Measurements from ENCODE around the gene SIGLEC11.

SIGLEC11 gene

GRCh38 chr19:49939721-49940481 lies 21.1 kb downstream of the SIGLEC11 start:
- H3K36me3 ChIP-seq (ENCODE audit: control insufficient read depth, insufficient read depth, low read length), result no peaks in the 10 kb centered on the region
- H3K9me3 ChIP-seq (ENCODE audit: control insufficient read depth, low read length), result no peaks in the 10 kb centered on the region
- no peak for DNase-seq
- no peak overlapping the region for H3K27ac ChIP-seq (ENCODE audit: insufficient read depth, low read length, poor library complexity, severe bottlenecking)
- peaks cover 8% of the 10 kb centered on the region for H3K4me1 ChIP-seq (ENCODE audit: control insufficient read depth, insufficient read depth, low read length, poor library complexity, severe bottlenecking)
- no peak overlapping the region for H3K4me3 ChIP-seq (ENCODE audit: insufficient read depth, low read depth, low read length, poor library complexity, severe bottlenecking)
- no peaks in the 10 kb centered on the region for H3K27me3 ChIP-seq (replicated peaks; ENCODE audit: control insufficient read depth, insufficient read depth, low read length, poor library complexity, severe bottlenecking)

GRCh38 chr19:49938662-49939061 lies 22.3 kb downstream of the SIGLEC11 start:
- no peak overlapping the region for H3K4me3 ChIP-seq (ENCODE audit: insufficient read depth, low read depth, low read length, poor library complexity, severe bottlenecking)
- H3K27ac ChIP-seq (ENCODE audit: insufficient read depth, low read length, poor library complexity, severe bottlenecking), result no peak overlapping the region
- no peak for DNase-seq
- H3K36me3 ChIP-seq (ENCODE audit: control insufficient read depth, insufficient read depth, low read length), result no peaks in the 10 kb centered on the region
- no peaks in the 10 kb centered on the region for H3K27me3 ChIP-seq (replicated peaks; ENCODE audit: control insufficient read depth, insufficient read depth, low read length, poor library complexity, severe bottlenecking)
- no peaks in the 10 kb centered on the region for H3K9me3 ChIP-seq (ENCODE audit: control insufficient read depth, low read length)
- peaks cover 8% of the 10 kb centered on the region for H3K4me1 ChIP-seq (ENCODE audit: control insufficient read depth, insufficient read depth, low read length, poor library complexity, severe bottlenecking)

GRCh38 chr19:49937750-49938381 lies 23.1 kb downstream of the SIGLEC11 start:
- no peaks in the 10 kb centered on the region for H3K36me3 ChIP-seq (ENCODE audit: control insufficient read depth, insufficient read depth, low read length)
- H3K27ac ChIP-seq (ENCODE audit: insufficient read depth, low read length, poor library complexity, severe bottlenecking), result no peak overlapping the region
- peaks cover 9% of the 10 kb centered on the region for H3K4me1 ChIP-seq (ENCODE audit: control insufficient read depth, insufficient read depth, low read length, poor library complexity, severe bottlenecking)
- peak overlapping the region; percentile 26 for H3K4me3 ChIP-seq (ENCODE audit: insufficient read depth, low read depth, low read length, poor library complexity, severe bottlenecking)
- DNase-seq, result peak; percentile 49 to 71 (median 58)
- no peaks in the 10 kb centered on the region for H3K9me3 ChIP-seq (ENCODE audit: control insufficient read depth, low read length)
- H3K27me3 ChIP-seq (replicated peaks; ENCODE audit: control insufficient read depth, insufficient read depth, low read length, poor library complexity, severe bottlenecking), result no peaks in the 10 kb centered on the region

- no peaks in the 10 kb centered on the region for H3K9me3 ChIP-seq (ENCODE audit: control insufficient read depth, low read length)
- no peak overlapping the region for H3K27ac ChIP-seq (ENCODE audit: insufficient read depth, low read length, poor library complexity, severe bottlenecking)
- DNase-seq, result no peak
- no peaks in the 10 kb centered on the region for H3K27me3 ChIP-seq (replicated peaks; ENCODE audit: control insufficient read depth, insufficient read depth, low read length, poor library complexity, severe bottlenecking)
- no peaks in the 10 kb centered on the region for H3K36me3 ChIP-seq (ENCODE audit: control insufficient read depth, insufficient read depth, low read length)
- no peak overlapping the region for H3K4me3 ChIP-seq (ENCODE audit: insufficient read depth, low read depth, low read length, poor library complexity, severe bottlenecking)
- H3K4me1 ChIP-seq (ENCODE audit: control insufficient read depth, insufficient read depth, low read length, poor library complexity, severe bottlenecking), result peaks cover 13% of the 10 kb centered on the region
Observed at GRCh38 chr19:49936549-49936948, 24.4 kb downstream of the SIGLEC11 start.

- no peak for DNase-seq
- Histone ChIP-seq H3K4me1 (ENCODE audit: control insufficient read depth, insufficient read depth, low read length, poor library complexity, severe bottlenecking) (peaks cover 17% of the 10 kb centered on the region), H3K36me3 (ENCODE audit: control insufficient read depth, insufficient read depth, low read length) (no peaks in the 10 kb centered on the region), H3K9me3 (ENCODE audit: control insufficient read depth, low read length) (no peaks in the 10 kb centered on the region), H3K4me3 (ENCODE audit: insufficient read depth, low read depth, low read length, poor library complexity, severe bottlenecking) (no peak overlapping the region), H3K27me3 (replicated peaks; ENCODE audit: control insufficient read depth, insufficient read depth, low read length, poor library complexity, severe bottlenecking) (no peaks in the 10 kb centered on the region), H3K27ac (ENCODE audit: insufficient read depth, low read length, poor library complexity, severe bottlenecking) (no peak overlapping the region)
Observed at GRCh38 chr19:49933643-49934042, 27.3 kb downstream of the SIGLEC11 start.

- peak in 2 of 3 donors; percentile 15 to 21 for DNase-seq
- H3K27ac ChIP-seq (ENCODE audit: insufficient read depth, low read length, poor library complexity, severe bottlenecking), result peak overlapping the region; percentile 28
- peaks cover 20% of the 10 kb centered on the region for H3K4me1 ChIP-seq (ENCODE audit: control insufficient read depth, insufficient read depth, low read length, poor library complexity, severe bottlenecking)
- H3K27me3 ChIP-seq (replicated peaks; ENCODE audit: control insufficient read depth, insufficient read depth, low read length, poor library complexity, severe bottlenecking), result no peaks in the 10 kb centered on the region
- no peaks in the 10 kb centered on the region for H3K9me3 ChIP-seq (ENCODE audit: control insufficient read depth, low read length)
- H3K36me3 ChIP-seq (ENCODE audit: control insufficient read depth, insufficient read depth, low read length), result no peaks in the 10 kb centered on the region
- H3K4me3 ChIP-seq (ENCODE audit: insufficient read depth, low read depth, low read length, poor library complexity, severe bottlenecking), result no peak overlapping the region
Observed at GRCh38 chr19:49932731-49933131, 28.2 kb downstream of the SIGLEC11 start.

GRCh38 chr19:49932041-49932451 lies 28.9 kb downstream of the SIGLEC11 start:
- Histone ChIP-seq H3K4me3 (ENCODE audit: insufficient read depth, low read depth, low read length, poor library complexity, severe bottlenecking) (no peak overlapping the region), H3K36me3 (ENCODE audit: control insufficient read depth, insufficient read depth, low read length) (no peaks in the 10 kb centered on the region), H3K4me1 (ENCODE audit: control insufficient read depth, insufficient read depth, low read length, poor library complexity, severe bottlenecking) (peaks cover 22% of the 10 kb centered on the region), H3K27me3 (replicated peaks; ENCODE audit: control insufficient read depth, insufficient read depth, low read length, poor library complexity, severe bottlenecking) (no peaks in the 10 kb centered on the region), H3K27ac (ENCODE audit: insufficient read depth, low read length, poor library complexity, severe bottlenecking) (no peak overlapping the region), H3K9me3 (ENCODE audit: control insufficient read depth, low read length) (no peaks in the 10 kb centered on the region)
- DNase-seq, result no peak

GRCh38 chr19:49931293-49932040 lies 29.5 kb downstream of the SIGLEC11 start:
- no peak for DNase-seq
- peaks cover 3% of the 10 kb centered on the region for H3K36me3 ChIP-seq (ENCODE audit: control insufficient read depth, insufficient read depth, low read length)
- no peaks in the 10 kb centered on the region for H3K9me3 ChIP-seq (ENCODE audit: control insufficient read depth, low read length)
- no peak overlapping the region for H3K4me3 ChIP-seq (ENCODE audit: insufficient read depth, low read depth, low read length, poor library complexity, severe bottlenecking)
- peaks cover 22% of the 10 kb centered on the region for H3K4me1 ChIP-seq (ENCODE audit: control insufficient read depth, insufficient read depth, low read length, poor library complexity, severe bottlenecking)
- no peaks in the 10 kb centered on the region for H3K27me3 ChIP-seq (replicated peaks; ENCODE audit: control insufficient read depth, insufficient read depth, low read length, poor library complexity, severe bottlenecking)
- H3K27ac ChIP-seq (ENCODE audit: insufficient read depth, low read length, poor library complexity, severe bottlenecking), result no peak overlapping the region

- Histone ChIP-seq H3K4me3 (ENCODE audit: insufficient read depth, low read depth, low read length, poor library complexity, severe bottlenecking) (no peak overlapping the region), H3K36me3 (ENCODE audit: control insufficient read depth, insufficient read depth, low read length) (peaks cover 3% of the 10 kb centered on the region)
Observed at GRCh38 chr19:49930483-49931011, 30.4 kb downstream of the SIGLEC11 start.

More at GRCh38 chr19:49930483-49931011, 30.4 kb downstream of the SIGLEC11 start:
- peaks cover 22% of the 10 kb centered on the region for H3K4me1 ChIP-seq (ENCODE audit: control insufficient read depth, insufficient read depth, low read length, poor library complexity, severe bottlenecking)
- no peaks in the 10 kb centered on the region for H3K27me3 ChIP-seq (replicated peaks; ENCODE audit: control insufficient read depth, insufficient read depth, low read length, poor library complexity, severe bottlenecking)
- no peak for DNase-seq
- no peak overlapping the region for H3K27ac ChIP-seq (ENCODE audit: insufficient read depth, low read length, poor library complexity, severe bottlenecking)
- no peaks in the 10 kb centered on the region for H3K9me3 ChIP-seq (ENCODE audit: control insufficient read depth, low read length)
